Endothelial cell of umbilical vein (primary cell): ENCODE measurements around the gene C6orf163.

Experiments used
- EZH2 ChIP-seq: IDR thresholded peaks from 2 replicates; pipeline ENCODE4 v1.6.1; 2012; ENCODE audit warnings: borderline replicate concordance, low read depth, mild to moderate bottlenecking, moderate library complexity, low read length, inconsistent platforms; ENCODE audit not compliant: severe bottlenecking
- GATA2 ChIP-seq: IDR thresholded peaks from 2 replicates; pipeline ENCODE4 v1.7.0; 2011; ENCODE audit warnings: low read depth, mild to moderate bottlenecking, moderate library complexity, mixed read lengths, low read length; ENCODE audit not compliant: insufficient read length, insufficient read depth
- MYC ChIP-seq: IDR thresholded peaks from one replicate; pipeline ENCODE4 v1.6.1; 2011; ENCODE audit warnings: mild to moderate bottlenecking, low read depth, low read length
- POLR2A ChIP-seq: IDR thresholded peaks from 2 replicates; pipeline ENCODE4 v1.6.1; 2012; ENCODE audit warnings: low read depth, mild to moderate bottlenecking, control low read depth, low read length
- POLR2AphosphoS5 ChIP-seq: IDR thresholded peaks from 2 replicates; pipeline ENCODE4 v1.6.1; 2012; ENCODE audit warnings: low read depth, mild to moderate bottlenecking, control low read depth, low read length, moderate library complexity; ENCODE audit not compliant: insufficient read depth
- TF ChIP-seq, protein P1 (sequence below), 2 donors: IDR thresholded peaks; 1 replicate in 1 of 2; 2 replicates in 1 of 2; pipeline ENCODE4 v1.5.1; 2011; ENCODE audit warnings: low read length in 2 of 2, mild to moderate bottlenecking in 2 of 2, moderate library complexity in 2 of 2, control low read depth in 1 of 2, inconsistent platforms in 1 of 2, low read depth in 1 of 2; ENCODE audit not compliant: insufficient read depth in 1 of 2; ENCODE audit errors: extremely low read depth in 1 of 2
- TF ChIP-seq, protein P2 (sequence below): IDR thresholded peaks from 2 replicates; pipeline ENCODE4 v1.6.1; 2011; ENCODE audit not compliant: insufficient read depth, insufficient read length

DNA sequence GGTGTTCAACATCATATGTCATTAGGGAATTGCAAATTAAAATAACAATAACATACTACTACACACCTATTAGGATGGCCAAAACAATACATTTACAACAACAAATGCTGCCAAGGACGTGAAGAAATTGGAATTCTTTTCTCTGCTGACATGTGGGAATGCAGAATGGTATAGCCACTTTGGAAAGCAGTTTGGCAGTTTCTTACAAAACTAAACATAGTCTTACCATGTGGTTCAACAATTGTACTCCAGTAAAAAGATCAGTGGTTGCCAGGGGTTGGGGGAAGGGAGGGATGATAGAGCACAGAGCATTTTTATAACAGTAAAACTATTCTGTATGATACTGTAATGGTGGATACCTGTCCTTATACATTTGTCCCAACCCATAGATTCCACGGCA, 50.8 kb downstream of the C6orf163 start:
- TF ChIP-seq, protein P1, sequence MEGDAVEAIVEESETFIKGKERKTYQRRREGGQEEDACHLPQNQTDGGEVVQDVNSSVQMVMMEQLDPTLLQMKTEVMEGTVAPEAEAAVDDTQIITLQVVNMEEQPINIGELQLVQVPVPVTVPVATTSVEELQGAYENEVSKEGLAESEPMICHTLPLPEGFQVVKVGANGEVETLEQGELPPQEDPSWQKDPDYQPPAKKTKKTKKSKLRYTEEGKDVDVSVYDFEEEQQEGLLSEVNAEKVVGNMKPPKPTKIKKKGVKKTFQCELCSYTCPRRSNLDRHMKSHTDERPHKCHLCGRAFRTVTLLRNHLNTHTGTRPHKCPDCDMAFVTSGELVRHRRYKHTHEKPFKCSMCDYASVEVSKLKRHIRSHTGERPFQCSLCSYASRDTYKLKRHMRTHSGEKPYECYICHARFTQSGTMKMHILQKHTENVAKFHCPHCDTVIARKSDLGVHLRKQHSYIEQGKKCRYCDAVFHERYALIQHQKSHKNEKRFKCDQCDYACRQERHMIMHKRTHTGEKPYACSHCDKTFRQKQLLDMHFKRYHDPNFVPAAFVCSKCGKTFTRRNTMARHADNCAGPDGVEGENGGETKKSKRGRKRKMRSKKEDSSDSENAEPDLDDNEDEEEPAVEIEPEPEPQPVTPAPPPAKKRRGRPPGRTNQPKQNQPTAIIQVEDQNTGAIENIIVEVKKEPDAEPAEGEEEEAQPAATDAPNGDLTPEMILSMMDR (IDR thresholded peaks at IDR 0.05; ENCODE audit: extremely low read depth in 1 of 2, insufficient read depth in 1 of 2, low read depth in 1 of 2, low read length in 2 of 2), result no peak
- TF ChIP-seq POLR2AphosphoS5 (no peak), POLR2A (no peak), EZH2 (no peak), GATA2 (no peak), MYC (no peak)
- TF ChIP-seq, protein P2, sequence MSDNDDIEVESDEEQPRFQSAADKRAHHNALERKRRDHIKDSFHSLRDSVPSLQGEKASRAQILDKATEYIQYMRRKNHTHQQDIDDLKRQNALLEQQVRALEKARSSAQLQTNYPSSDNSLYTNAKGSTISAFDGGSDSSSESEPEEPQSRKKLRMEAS, result no peak
